GM12865 (cell line): ENCODE data around the gene AP2A1.

Experiments
- DNase-seq: peaks from one replicate; pipeline ENCODE4 v3.0.0; 2010; ENCODE audit warnings: low read depth
- H3K4me3 ChIP-seq: 2 replicates; pipeline ENCODE4 v1.5.1; 2011; ENCODE audit warnings: mild to moderate bottlenecking, low read depth, low read length, control low read depth
- TF ChIP-seq, protein P1 (sequence below): IDR thresholded peaks from 2 replicates; pipeline ENCODE4 v1.5.1; 2011; ENCODE audit warnings: low read length, control low read depth, low read depth, inconsistent platforms; ENCODE audit not compliant: insufficient read depth; ENCODE audit errors: missing control alignments

Gene AP2A1

DNA sequence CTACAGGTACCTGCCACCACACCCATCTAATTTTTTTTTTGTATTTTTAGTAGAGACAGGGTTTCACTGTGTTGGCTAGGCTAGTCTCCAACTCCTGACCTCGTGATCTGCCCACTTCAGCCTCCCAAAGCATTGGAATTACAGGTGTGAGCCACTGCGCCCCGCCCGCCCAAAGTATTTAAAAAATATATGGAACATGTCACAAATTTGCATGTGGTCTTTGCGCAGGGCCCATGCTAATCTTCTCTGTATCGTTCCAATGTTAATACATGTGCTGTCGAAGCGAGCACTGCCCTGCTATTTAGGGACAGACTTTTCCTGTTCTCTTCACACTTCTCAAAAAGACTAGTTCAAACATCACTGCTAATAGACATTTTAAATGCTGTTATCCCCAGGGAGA, 2.5 kb upstream of the AP2A1 start:
- TF ChIP-seq, protein P1, sequence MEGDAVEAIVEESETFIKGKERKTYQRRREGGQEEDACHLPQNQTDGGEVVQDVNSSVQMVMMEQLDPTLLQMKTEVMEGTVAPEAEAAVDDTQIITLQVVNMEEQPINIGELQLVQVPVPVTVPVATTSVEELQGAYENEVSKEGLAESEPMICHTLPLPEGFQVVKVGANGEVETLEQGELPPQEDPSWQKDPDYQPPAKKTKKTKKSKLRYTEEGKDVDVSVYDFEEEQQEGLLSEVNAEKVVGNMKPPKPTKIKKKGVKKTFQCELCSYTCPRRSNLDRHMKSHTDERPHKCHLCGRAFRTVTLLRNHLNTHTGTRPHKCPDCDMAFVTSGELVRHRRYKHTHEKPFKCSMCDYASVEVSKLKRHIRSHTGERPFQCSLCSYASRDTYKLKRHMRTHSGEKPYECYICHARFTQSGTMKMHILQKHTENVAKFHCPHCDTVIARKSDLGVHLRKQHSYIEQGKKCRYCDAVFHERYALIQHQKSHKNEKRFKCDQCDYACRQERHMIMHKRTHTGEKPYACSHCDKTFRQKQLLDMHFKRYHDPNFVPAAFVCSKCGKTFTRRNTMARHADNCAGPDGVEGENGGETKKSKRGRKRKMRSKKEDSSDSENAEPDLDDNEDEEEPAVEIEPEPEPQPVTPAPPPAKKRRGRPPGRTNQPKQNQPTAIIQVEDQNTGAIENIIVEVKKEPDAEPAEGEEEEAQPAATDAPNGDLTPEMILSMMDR: no peak
- no peak for DNase-seq
- no peak overlapping the region for H3K4me3 ChIP-seq

- H3K4me3 ChIP-seq: peak overlapping the region; percentile 49
- TF ChIP-seq, protein P1: no peak
Measured at GRCh38 chr19:49766007-49766929, 533 bp upstream of the AP2A1 start.

DNA sequence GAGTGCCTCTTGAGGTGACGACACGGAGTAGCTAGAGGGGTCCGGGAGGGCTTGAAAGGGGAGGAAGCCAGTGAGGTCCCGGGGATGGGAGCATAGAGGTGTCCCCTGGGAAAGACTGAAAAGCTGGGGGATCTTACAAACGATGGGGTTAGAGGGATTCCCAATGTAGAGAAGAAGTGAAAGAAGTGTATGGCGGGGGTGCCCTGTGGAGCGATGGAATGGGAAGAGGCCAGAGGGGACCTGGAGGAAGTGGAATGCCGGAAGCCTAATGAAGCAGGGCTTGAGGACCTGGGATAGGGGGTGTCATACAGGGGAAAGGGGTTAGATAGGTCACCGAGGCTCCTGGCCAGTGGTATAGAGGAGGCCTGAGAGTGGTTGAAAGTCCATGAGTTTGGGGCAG, 580 bp downstream of the AP2A1 start:
- peak overlapping the region; percentile 98 for H3K4me3 ChIP-seq
- TF ChIP-seq, protein P1: no peak
- no peak for DNase-seq

More at GRCh38 chr19:49766007-49766929, 533 bp upstream of the AP2A1 start:
- peak; percentile 100 for DNase-seq

DNA sequence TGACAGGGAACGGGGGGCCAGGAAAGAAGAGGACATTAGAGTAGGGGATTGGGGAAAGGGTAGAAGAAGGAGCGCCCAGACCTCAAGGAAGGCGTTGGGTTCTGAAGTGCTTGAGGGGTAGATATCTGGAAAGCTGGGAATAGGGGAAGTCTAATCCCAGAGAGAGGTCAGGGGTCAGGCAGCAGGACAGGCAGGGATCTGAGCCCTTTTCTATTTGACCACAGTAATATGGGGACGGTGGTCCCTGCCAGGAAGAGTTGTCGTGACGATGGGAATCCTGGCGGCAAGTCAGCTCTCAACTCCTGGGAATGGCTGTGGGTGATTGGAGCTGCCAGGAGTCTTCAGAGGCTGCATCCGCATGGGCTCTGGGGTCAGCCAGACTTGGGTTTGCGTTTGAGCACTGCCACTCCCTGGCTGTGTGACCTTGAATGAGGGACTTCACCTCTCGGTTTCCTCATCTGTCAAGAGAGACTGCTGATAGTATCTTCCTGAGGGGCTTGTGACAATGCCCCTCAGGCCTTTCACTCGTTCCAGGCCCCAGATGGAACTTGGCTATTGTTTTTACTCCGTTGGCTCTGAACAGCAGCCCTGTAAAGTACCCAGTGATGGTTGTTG, 1.3 kb downstream of the AP2A1 start:
- peak overlapping the region; percentile 98 for H3K4me3 ChIP-seq
- TF ChIP-seq, protein P1: no peak
- DNase-seq: no peak

GRCh38 chr19:49770529-49770928, 3.7 kb downstream of the AP2A1 start:
- no peak for DNase-seq
- no peak overlapping the region for H3K4me3 ChIP-seq
- TF ChIP-seq, protein P1: no peak

DNA sequence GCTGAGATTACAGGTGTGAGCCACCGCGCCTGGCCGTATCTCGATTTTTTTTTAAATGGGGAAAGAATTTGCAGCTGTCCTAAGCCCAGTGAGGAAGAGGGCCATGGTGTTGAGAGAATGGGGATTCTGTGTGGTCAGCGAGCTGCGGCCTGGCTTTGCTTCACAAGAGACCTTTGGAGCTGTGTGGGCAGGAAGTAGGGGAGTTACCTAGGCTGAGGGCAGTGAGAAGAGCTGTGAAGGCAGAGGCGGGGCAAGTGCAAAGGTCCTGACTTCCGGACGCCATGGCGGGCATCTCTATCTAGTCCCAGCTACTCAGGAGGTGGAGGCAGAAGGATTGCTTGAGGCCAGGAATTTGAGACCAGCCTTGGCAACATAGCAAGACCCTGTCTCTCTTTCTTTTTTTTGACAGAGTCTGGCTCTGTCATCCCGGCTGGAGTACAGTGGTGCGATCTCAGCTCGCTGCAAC, 4.9 kb downstream of the AP2A1 start:
- TF ChIP-seq, protein P1: no peak
- no peak for DNase-seq
- no peak overlapping the region for H3K4me3 ChIP-seq
